HepG2 (cell line): ENCODE measurements around the gene ZFTA. TPM values are rescaled to one million over a fixed set of nuclear protein-coding genes. Genes with fewer than 3 reads are reported as not detected.

Experiments used
- BORCS8-MEF2B ChIP-seq: sonication (generic); formaldehyde crosslinking; IDR thresholded peaks from 2 replicates; pipeline ENCODE4 v1.8.0; 2022; ENCODE audit warnings: mild to moderate bottlenecking, missing genetic modification reagents
- DDIT3 ChIP-seq: sonication (generic); formaldehyde crosslinking; IDR thresholded peaks from 2 replicates; pipeline ENCODE4 v1.4.0; 2020; ENCODE audit warnings: mild to moderate bottlenecking, missing genetic modification reagents
- HMGXB4 ChIP-seq, 2 experiments: sonication (generic) in 1 of 2; formaldehyde crosslinking in 1 of 2; IDR thresholded peaks; 2 replicates each; pipeline versions ENCODE4 v1.4.0 to v1.6.1; 2018 to 2020; ENCODE audit warnings: missing genetic modification reagents in 2 of 2, borderline replicate concordance in 1 of 2, low read depth in 1 of 2, mild to moderate bottlenecking in 1 of 2, missing biosample characterization in 1 of 2
- HNRNPUL1 ChIP-seq: fragments of 200-400 bp; formaldehyde crosslinking; IDR thresholded peaks from 2 replicates; pipeline ENCODE4 v1.6.1; 2017; ENCODE audit warnings: low read depth, mild to moderate bottlenecking, low read length, moderate library complexity
- MAZ ChIP-seq, 2 experiments: sonication (generic) in 1 of 2; formaldehyde crosslinking in 1 of 2; IDR thresholded peaks; 2 replicates each; pipeline versions ENCODE4 v1.5.0 to v1.6.1; 2012 to 2020; ENCODE audit warnings: low read depth in 2 of 2, mild to moderate bottlenecking in 2 of 2, borderline replicate concordance in 1 of 2, improper control_type of control experiment in 1 of 2, low read length in 1 of 2, missing genetic modification reagents in 1 of 2, moderate library complexity in 1 of 2
- MED8 ChIP-seq: sonication (generic); formaldehyde crosslinking; IDR thresholded peaks from 2 replicates; pipeline ENCODE4 v1.8.1; 2023; ENCODE audit warnings: mild to moderate bottlenecking, missing genetic modification reagents; ENCODE audit not compliant: insufficient replicate concordance
- PAF1 ChIP-seq: IDR thresholded peaks from 2 replicates; pipeline ENCODE4 v1.6.1; 2016; ENCODE audit warnings: missing genetic modification reagents, missing compliant biosample characterization
- STAT6 ChIP-seq: sonication (generic); formaldehyde crosslinking; IDR thresholded peaks from 2 replicates; pipeline ENCODE4 v1.4.0; 2020; ENCODE audit warnings: missing genetic modification reagents, mild to moderate bottlenecking, borderline replicate concordance
- ZFP82 ChIP-seq: sonication (generic); formaldehyde crosslinking; IDR thresholded peaks from 2 replicates; pipeline ENCODE4 v1.5.1; 2020; ENCODE audit warnings: mild to moderate bottlenecking, missing genetic modification reagents, borderline replicate concordance
- ZMYM2 ChIP-seq: sonication (generic); formaldehyde crosslinking; IDR thresholded peaks from 2 replicates; pipeline ENCODE4 v1.8.0; 2022; ENCODE audit warnings: mild to moderate bottlenecking, missing genetic modification reagents
- ZNF296 ChIP-seq: sonication (generic); formaldehyde crosslinking; conservative IDR thresholded peaks from 2 replicates; pipeline ENCODE4 v1.5.0; 2020; ENCODE audit warnings: mild to moderate bottlenecking, missing genetic modification reagents
- ZNF318 ChIP-seq: sonication (generic); formaldehyde crosslinking; IDR thresholded peaks from 2 replicates; pipeline ENCODE4 v1.4.0; 2020; ENCODE audit warnings: mild to moderate bottlenecking, missing genetic modification reagents
- ZSCAN12 ChIP-seq: sonication (generic); formaldehyde crosslinking; IDR thresholded peaks from 2 replicates; pipeline ENCODE4 v1.9.0; 2021; ENCODE audit warnings: mild to moderate bottlenecking, missing genetic modification reagents
- ZSCAN21 ChIP-seq: sonication (generic); formaldehyde crosslinking; IDR thresholded peaks from 2 replicates; pipeline ENCODE4 v1.8.0; 2022; ENCODE audit warnings: mild to moderate bottlenecking, missing genetic modification reagents, moderate library complexity, borderline replicate concordance
- polyA plus RNA-seq, 8 experiments: library from polyadenylated mRNA; depleted of rRNA in 3 of 8; stranded (reverse) in 7 of 8; unstranded in 1 of 8; fragments of >200 nt; fragmentation: Illumina TruSeq in 4 of 8; extraction: Trizol in 4 of 8; gene quantifications; 2 replicates each; pipeline versions ENCODE4 v1.2.1 to v1.2.3, GENCODE V29; 2011 to 2016; ENCODE audit warnings: low read depth in 4 of 8, missing spikeins in 1 of 8, mixed read lengths in 1 of 8; ENCODE audit not compliant: insufficient read depth in 1 of 8
- total RNA-seq, 5 experiments: library from RNA; depleted of rRNA; stranded (reverse); fragments of >200 nt; fragmentation: Illumina TruSeq; extraction: Trizol; gene quantifications; 2 replicates each; pipeline ENCODE4 v1.2.3, GENCODE V29; 2016; ENCODE audit warnings: low read depth in 1 of 5

Gene ZFTA
- total and polyA plus RNA-seq, 2 of the 13 experiments (the other 11 are each of a cell fraction or from before 2014, with no cell fraction given) = 3.9 to 10.4 TPM

DNA sequence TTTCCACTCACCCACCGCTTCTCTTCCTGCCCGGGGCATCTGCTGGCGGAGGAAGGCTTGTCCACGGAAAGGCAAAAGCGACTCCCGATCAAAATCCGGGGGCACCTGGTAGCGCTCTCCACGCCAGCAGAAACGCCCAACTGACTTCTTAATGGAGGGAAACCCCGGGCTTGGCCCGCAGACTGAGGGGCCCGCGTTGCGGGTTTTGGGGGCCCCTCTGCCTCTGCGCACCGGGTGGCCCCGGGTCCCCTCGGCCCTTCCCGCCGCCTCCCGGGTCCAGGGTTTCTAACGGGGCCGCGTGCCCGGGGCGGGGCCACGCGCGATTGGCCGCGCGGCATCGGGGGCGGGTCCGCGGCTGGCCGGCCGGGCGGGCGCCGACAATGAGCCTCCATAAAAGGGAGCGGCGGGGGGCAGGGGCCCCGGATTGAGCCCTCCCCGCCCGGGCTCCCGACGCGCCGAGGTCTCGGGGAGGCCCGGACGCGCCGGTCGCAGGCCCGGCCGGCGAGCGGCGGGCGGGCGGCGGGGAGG is 44.5 kb upstream of the ZFTA start, which contains the start of gene SPINDOC (continued):
- TF ChIP-seq ZMYM2 (CRISPR knock-in tag) = no peak
- no peak for TF ChIP-seq ZFP82 (CRISPR knock-in tag)
- no peak for TF ChIP-seq HNRNPUL1
- TF ChIP-seq HMGXB4 (CRISPR knock-in tag; IDR thresholded peaks at IDR 0.05; ENCODE audit: borderline replicate concordance in 1 of 2, low read depth in 1 of 2) = no peak
- no peak for TF ChIP-seq MAZ (IDR thresholded peaks at IDR 0.05; ENCODE audit: borderline replicate concordance, low read depth, low read length)
- TF ChIP-seq MAZ (CRISPR knock-in tag; IDR thresholded peaks at IDR 0.05; ENCODE audit: low read depth) = peak; percentile 37
- TF ChIP-seq ZNF318 (CRISPR knock-in tag) = no peak
- TF ChIP-seq ZSCAN12 (CRISPR knock-in tag) = no peak
- TF ChIP-seq MED8 (CRISPR knock-in tag) = peak; percentile 24
- TF ChIP-seq ZSCAN21 = no peak
- no peak for TF ChIP-seq DDIT3 (CRISPR knock-in tag)
- no peak for TF ChIP-seq STAT6 (CRISPR knock-in tag)
- TF ChIP-seq PAF1 (CRISPR knock-in tag) = no peak
- TF ChIP-seq BORCS8-MEF2B (CRISPR knock-in tag) = no peak
- no peak for TF ChIP-seq ZNF296 (CRISPR knock-in tag)
